Measurements from ENCODE around the gene PARD3B.

Gene PARD3B

DNA sequence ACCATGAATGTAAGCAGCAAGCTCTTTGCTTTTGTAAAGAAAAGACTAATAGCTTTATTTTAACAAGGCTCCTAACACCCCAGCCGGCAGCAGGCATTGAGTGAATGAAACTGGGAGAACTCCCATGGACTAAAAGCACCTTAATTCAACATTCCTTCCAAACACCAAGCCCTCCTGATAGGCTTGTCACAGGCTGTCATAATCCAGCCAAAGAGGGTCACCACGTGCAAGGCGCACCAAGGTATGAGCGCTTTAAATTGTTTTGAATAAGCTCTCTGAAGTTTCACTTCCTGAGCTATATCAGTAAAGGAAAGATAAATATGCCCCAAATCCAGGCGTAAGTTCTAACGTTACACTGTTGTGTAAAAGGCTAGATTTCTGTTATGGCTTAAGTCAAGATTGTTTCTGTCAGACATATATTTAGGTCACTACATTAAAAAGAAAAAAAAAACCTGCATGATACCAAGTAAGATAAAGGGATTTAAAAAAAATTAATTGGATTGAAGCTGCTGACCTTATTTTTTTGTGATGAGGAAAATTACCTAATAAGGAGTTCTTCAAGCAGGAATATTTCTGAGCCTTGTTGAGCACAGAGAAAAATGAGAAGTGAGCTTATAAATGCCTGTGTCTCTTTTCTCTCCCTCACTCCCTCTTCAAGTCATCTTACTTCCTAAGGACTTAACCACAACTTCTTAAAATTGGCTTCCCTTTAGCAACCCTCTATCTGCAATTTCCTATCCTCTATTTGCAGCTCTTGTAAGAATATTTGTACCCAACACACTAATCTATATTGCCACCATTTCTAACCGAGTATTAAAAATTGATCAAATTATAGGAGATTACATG, 1000.9 kb downstream of the PARD3B start:
- no peak for DNase-seq

- peak; percentile 2 for DNase-seq
Observed at GRCh38 chr2:205555566-205556230, 1010.4 kb downstream of the PARD3B start.

DNA sequence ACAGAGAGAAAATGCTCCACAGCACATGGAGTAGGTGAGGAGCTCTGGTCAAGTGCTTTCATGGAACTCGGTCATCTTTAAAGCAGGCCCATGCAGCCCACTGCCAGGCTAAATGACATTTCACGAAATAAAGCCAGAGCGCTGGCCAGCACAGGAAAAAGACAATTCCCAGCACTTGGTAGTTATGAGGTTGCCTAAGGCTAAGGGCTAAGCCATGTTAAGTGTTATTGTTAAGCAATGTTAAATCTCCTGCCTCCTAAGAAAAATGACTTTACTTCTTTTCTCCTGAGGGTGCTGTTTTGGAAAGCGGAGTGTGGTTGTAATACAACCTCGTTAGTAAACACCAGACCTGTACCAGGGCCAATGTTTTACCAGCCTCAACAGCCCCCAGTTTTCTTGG, 1011.1 kb downstream of the PARD3B start:
- no peak for DNase-seq

DNA sequence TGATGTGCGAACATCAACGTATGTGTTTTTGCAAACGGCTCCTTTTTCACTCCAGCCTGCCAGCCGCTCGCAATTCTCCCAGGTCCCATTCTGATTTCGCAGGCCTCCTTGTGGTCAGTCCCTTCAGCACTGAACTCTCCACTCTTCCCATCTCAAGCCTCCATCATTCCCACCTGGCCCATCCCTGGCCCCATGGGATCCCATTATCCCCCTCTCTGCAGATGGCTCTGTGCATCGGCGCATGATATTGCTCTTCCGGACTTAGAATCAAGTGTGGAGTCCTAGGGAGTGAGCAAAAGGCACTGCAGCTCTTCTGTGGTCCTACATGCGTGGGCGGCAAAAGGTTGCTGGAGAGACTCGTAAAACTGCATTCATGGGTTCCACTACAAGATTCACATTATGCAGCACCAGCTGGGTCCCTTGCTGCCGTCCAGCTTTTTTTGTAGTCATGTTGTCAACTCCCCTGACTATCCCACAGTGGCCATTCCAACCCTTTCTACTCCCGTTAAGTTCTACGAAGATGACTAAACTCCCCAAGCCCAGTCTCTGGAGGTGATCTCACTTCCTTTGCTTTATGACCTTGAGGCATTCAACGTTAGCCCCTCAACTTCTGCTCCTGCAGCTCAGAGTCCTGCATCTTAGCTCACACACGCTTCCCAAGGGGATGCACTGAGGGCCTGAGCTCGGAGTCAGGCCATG, 1011.7 kb downstream of the PARD3B start:
- no peak for DNase-seq

DNA sequence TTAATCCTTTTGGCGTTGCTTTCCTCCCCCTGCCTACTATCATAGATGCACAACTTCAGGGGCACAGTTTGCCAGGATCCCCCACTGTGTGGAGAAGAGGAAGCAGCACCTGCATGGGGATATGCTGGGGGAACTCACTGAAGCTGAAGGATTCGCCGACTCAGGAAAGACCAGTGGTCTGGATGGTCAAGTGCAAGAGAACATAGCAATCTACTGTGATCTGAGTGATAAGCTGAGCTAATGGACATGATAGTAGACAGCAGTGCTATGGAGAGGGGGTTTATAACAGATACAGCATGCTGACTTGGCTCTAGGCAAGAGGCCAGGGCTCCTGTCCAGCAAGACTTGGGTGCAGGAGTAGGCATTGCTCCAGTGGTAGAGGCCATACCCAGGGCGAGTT, 1012.6 kb downstream of the PARD3B start:
- no peak for DNase-seq

DNA sequence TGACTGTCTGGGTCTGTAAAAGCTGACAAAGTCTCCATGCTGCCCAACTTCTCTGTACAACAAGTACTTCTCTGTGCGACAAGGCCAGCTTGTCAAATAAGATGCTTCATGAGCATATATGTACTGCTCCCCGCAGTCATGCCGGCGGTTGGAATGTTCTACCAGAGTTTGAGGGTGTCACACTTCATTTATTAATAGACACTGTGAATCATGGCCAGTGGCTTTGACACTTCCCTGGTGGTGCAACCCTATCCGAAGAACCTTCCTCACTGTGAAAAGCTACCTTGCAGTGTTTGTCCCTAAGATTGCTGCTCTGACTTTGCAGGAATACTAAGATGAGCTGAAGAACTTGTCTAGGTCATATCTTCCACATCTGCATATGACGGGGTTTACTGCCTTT, 1016.2 kb downstream of the PARD3B start:
- no peak for DNase-seq

DNA sequence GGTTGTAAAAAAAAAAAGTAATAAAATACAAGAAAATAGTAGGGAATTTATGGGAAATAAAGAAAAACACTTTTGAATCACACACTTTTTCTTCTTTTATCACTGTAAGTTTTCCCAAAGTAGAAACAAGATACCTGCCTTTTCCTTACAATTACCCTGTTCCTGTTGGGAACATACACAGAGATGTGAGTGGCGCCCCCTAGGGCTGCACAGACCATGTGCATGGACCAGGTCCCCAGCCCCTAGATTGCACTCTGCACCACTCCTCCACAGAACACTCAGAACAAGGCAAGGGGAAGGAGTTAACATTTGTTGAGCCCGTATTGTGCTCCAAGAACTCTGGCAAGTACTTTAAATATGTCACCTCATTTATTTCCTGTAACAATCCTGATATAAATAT, 1018.4 kb downstream of the PARD3B start:
- no peak for DNase-seq

DNA sequence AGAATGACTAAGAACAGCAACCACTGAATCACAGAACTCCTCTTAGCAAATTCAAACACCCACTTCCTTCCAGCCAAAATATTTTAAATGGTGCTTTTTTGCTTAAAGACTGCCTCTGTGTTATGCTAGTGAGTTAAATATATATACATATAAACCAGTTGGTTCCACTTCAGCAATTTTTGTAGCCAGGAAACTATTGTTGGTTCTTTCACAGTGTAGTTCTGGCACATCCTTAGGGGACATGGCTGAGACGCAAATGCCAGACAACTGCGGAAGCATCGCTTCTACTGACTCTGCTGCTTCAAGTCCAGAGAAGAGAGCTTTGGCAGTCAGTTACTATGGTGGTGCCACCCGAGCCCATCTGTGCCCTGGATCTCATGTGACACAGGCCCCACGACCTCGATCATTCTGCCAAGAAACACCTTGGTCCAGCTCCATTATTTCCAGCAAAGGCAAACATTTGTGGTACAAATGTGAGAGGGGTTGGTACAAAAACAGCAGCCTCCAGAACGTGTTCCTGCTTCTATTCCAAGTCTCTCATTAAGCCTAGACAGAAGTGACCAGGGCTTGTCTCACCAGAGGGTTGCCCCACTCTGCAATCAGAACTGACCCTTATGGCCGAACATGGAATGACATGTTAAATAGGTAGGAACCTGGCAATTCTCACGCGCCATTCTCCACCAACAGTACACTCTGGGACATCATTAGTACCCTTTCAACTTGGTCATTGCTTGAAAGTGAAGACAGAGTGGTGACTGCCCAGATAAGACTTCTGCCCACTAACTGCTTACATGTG, 1019.3 kb downstream of the PARD3B start:
- DNase-seq, result no peak

DNA sequence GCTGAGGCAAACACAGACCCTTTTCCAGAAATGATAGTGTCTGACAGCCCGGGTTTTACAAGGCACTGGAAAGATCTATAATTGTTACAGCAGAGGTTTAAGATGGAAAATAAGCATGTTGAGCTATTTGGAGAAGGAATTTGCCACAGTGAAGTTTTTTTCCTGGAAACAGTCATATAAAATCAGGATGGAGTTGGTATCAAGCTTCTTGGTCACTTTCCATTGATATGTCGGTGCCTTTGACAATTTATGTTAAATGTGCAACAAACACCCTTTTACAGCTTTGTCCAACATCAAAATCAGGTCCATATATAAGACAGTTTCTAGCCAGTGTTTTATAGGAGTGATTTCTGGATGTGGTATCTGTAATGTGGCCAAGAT, 1019.9 kb downstream of the PARD3B start:
- no peak for DNase-seq

DNA sequence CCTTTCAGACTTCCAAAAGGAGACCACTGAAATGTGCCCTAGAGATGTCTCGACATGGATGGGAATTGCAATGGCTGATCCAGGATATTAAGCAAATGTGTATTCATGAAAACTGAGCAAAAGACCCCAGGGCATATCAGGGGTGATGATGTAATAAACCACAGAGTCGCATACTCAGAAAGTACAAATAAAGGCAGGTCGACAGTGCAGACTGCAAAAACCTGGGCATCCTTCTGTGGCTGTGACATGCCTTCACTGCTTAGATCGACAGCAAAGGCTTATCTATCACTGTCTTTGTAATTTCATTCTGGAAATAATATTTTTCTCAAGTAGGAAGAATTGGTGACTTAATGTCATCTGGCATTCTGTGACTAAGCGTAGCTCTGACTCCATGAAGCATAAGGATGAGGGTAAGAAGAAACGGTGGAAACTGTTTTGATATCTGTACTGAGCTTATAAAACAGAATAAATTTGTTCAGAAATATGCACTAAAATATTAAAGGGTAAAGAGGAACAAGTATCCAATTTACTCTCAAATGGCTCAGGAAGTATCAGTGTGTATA, 1021.4 kb downstream of the PARD3B start:
- no peak for DNase-seq

DNA sequence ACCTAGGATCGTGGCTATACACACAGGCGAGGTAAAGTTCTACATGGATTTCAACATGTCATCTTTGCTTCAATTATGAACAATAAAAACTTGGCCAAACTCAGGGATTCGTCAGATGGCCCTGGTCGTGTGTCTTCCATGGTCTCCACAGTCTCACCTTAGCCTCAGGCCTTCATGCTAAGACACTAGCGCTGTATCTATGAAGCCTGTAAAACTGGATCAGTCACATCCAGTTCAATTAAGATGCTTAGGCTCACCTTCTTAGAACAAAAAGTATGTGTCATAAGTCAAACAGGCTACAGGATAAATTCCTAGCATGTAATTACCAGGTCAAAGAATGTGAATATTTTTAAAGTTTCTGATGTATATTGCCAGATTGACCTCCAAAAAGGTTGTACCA, 1023.3 kb downstream of the PARD3B start:
- no peak for DNase-seq

GRCh38 chr2:205570648-205571047, 1025.4 kb downstream of the PARD3B start:
- DNase-seq, result no peak

- DNase-seq, result no peak
Observed at GRCh38 chr2:205571360-205571959, 1026.2 kb downstream of the PARD3B start.

DNA sequence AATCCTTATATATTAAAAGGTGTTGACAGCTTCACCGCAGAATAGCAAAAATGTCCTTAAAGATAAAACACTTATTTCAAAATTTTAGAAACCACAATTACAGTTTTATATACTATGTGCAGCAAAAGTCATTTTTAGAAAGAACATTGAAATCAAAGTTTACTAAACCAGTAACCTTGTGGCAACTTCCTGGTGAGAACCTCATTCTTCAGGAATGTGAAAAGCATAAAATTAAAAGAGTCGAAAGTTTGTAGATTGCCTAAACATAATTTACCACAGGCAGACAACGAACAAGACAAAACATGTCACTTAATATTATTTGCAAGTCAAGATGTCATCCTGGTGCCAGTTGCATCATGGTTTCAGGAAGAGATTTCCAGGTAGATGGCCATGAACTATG, 1028.7 kb downstream of the PARD3B start:
- DNase-seq, result no peak

DNA sequence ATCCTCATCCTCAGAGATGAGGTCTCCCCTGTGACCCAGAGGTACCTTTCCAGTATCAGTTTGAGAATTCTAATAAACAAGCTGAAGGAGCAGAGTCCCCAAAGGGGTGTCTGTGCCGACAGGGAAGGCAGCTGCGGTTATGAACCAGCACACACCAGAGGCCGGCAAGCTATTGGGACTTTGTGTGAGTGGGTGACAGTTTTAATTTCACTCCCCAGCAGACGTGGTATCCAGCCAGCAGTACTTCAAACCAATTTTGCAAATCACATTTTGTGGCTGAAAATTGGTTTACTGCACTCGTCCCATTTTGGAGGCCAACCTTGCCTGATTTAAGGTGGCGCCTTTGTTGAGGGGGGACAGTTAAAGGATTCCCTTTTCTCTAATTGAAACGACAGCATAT, 1034.1 kb downstream of the PARD3B start:
- no peak for DNase-seq

GRCh38 chr2:205580212-205580987, 1035.1 kb downstream of the PARD3B start:
- no peak for DNase-seq

- no peak for DNase-seq
Observed at GRCh38 chr2:205582366-205582765, 1037.1 kb downstream of the PARD3B start.

- peak; percentile 73 for DNase-seq
Observed at GRCh38 chr2:205585449-205586383, 1040.4 kb downstream of the PARD3B start.

DNA sequence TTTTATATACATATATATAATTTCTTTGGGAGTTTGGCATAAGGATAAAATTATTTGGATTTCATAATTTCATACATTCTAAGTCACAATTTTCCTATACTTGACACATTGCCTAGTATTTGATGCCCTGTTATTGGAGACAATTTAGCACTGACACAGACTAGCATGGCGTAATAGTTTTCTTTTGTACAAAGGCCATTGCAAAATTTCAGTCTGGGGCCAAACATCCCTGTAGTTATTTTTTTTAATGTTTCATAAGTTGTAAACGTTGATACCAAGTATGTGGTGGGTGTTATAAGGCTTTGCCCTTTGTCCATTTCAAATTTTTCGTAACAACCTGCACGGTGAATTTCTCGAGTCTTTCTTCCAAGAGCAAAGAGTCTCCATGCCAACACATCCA, 1041.4 kb downstream of the PARD3B start:
- DNase-seq, result no peak

GRCh38 chr2:205589479-205589878, 1044.2 kb downstream of the PARD3B start:
- DNase-seq, result no peak
